K562 (cell line): ENCODE data around the gene TRIP10. TPM values are rescaled to one million over a fixed set of nuclear protein-coding genes. Genes with fewer than 3 reads are reported as not detected.

Source experiments
- ARID3A ChIP-seq: IDR thresholded peaks from 2 replicates; pipeline ENCODE4 v1.6.1; 2012; ENCODE audit warnings: low read depth, low read length, improper control_type of control experiment, borderline replicate concordance
- BCOR ChIP-seq: fragments of 450-650 bp; IDR thresholded peaks from 2 replicates; pipeline ENCODE4 v1.6.1; 2016
- BRCA1 ChIP-seq, 2 experiments: fragments of 450-650 bp in 1 of 2; sonication (generic) in 1 of 2; formaldehyde crosslinking in 1 of 2; IDR thresholded peaks; 2 replicates each; pipeline versions ENCODE4 v1.5.0 to v1.6.1; 2017 to 2020; ENCODE audit warnings: mild to moderate bottlenecking in 1 of 2, missing genetic modification reagents in 1 of 2
- BRD4 ChIP-seq: fragments of 200-600 bp; sonication (generic); IDR thresholded peaks from 2 replicates; pipeline ENCODE4 v1.6.1; 2017; ENCODE audit warnings: inconsistent platforms
- CBX2 ChIP-seq: fragments of 200-600 bp; sonication (generic); IDR thresholded peaks from one replicate; pipeline ENCODE4 v1.6.1; 2012; ENCODE audit warnings: mild to moderate bottlenecking, low read length, inconsistent platforms; ENCODE audit not compliant: insufficient read depth, poor library complexity, severe bottlenecking
- CHD1 ChIP-seq: fragments of 200-600 bp; sonication (generic); IDR thresholded peaks from one replicate; pipeline ENCODE4 v1.6.1; 2012; ENCODE audit warnings: mild to moderate bottlenecking, moderate library complexity, low read length, inconsistent platforms
- CSDE1 ChIP-seq, 2 experiments: fragments of 450-650 bp; IDR thresholded peaks; 2 replicates each; pipeline ENCODE4 v1.6.1; 2016; ENCODE audit warnings: mild to moderate bottlenecking in 1 of 2
- GTF2B ChIP-seq: IDR thresholded peaks from 2 replicates; pipeline ENCODE4 v1.6.1; 2011; ENCODE audit not compliant: insufficient read length; ENCODE audit errors: extremely low read depth
- KDM2B ChIP-seq: fragments of 250-450 bp; sonication (Bioruptor Pico); IDR thresholded peaks from 2 replicates; pipeline ENCODE4 v1.8.0; 2021; ENCODE audit warnings: mild to moderate bottlenecking, moderate library complexity
- LCOR ChIP-seq: sonication (generic); formaldehyde crosslinking; IDR thresholded peaks from 2 replicates; pipeline ENCODE4 v1.8.0; 2022; ENCODE audit warnings: mild to moderate bottlenecking, missing genetic modification reagents
- MCM2 ChIP-seq: fragments of 450-650 bp; IDR thresholded peaks from 2 replicates; pipeline ENCODE4 v1.6.1; 2017; ENCODE audit warnings: low read depth, mild to moderate bottlenecking
- NCOR1 ChIP-seq: fragments of 450-650 bp; IDR thresholded peaks from 2 replicates; pipeline ENCODE4 v1.6.1; 2016; ENCODE audit warnings: mild to moderate bottlenecking, moderate library complexity
- NFIX ChIP-seq: fragments of 250-450 bp; sonication (Bioruptor Pico); IDR thresholded peaks from 2 replicates; pipeline ENCODE4 v1.4.0; 2020; ENCODE audit warnings: low read depth, mild to moderate bottlenecking, moderate library complexity
- POLR2B ChIP-seq: fragments of 450-650 bp; IDR thresholded peaks from 2 replicates; pipeline ENCODE4 v1.6.1; 2018; ENCODE audit warnings: low read depth; ENCODE audit not compliant: partially characterized antibody
- PPARD ChIP-seq: fragments of 250-450 bp; sonication (Bioruptor Pico); IDR thresholded peaks from 2 replicates; pipeline ENCODE4 v1.8.0; 2022; ENCODE audit warnings: inconsistent platforms, mild to moderate bottlenecking, moderate library complexity
- PRDM10 ChIP-seq: fragments of 450-650 bp; IDR thresholded peaks from 2 replicates; pipeline ENCODE4 v1.6.1; 2018; ENCODE audit not compliant: partially characterized antibody
- SAP30 ChIP-seq: fragments of 200-600 bp; sonication (generic); IDR thresholded peaks from 2 replicates; pipeline ENCODE4 v1.6.1; 2012; ENCODE audit warnings: borderline replicate concordance, low read depth, mild to moderate bottlenecking, moderate library complexity, low read length, control low read depth, inconsistent platforms; ENCODE audit not compliant: insufficient read depth, poor library complexity, severe bottlenecking
- SP1 ChIP-seq: sonication (generic); formaldehyde crosslinking; IDR thresholded peaks from 2 replicates; pipeline ENCODE4 v1.8.1; 2022; ENCODE audit warnings: mild to moderate bottlenecking, missing genetic modification reagents
- YBX1 ChIP-seq: fragments of 450-650 bp; IDR thresholded peaks from 2 replicates; pipeline ENCODE4 v1.7.1; 2016; ENCODE audit warnings: mild to moderate bottlenecking
- ZBTB1 ChIP-seq: sonication (generic); formaldehyde crosslinking; IDR thresholded peaks from 2 replicates; pipeline ENCODE4 v1.8.1; 2023; ENCODE audit warnings: missing genetic modification reagents, low read depth, mild to moderate bottlenecking, borderline replicate concordance
- ZKSCAN8 ChIP-seq: fragments of 200-800 bp; sonication (Bioruptor generic); IDR thresholded peaks from 2 replicates; pipeline ENCODE4 v1.6.1; 2016; ENCODE audit warnings: missing genetic modification characterization, missing compliant biosample characterization
- ZNF253 ChIP-seq: fragments of 250-450 bp; sonication (Bioruptor Pico); conservative IDR thresholded peaks from 2 replicates; pipeline ENCODE4 v1.6.1; 2021; ENCODE audit warnings: mild to moderate bottlenecking
- ZNF408 ChIP-seq: fragments of 250-450 bp; sonication (Bioruptor Pico); IDR thresholded peaks from 2 replicates; pipeline ENCODE4 v1.4.0; 2020; ENCODE audit warnings: low read depth, mild to moderate bottlenecking, moderate library complexity
- ZNF644 ChIP-seq: fragments of 200-800 bp; sonication (Bioruptor generic); IDR thresholded peaks from 2 replicates; pipeline ENCODE4 v1.6.1; 2016; ENCODE audit warnings: low read depth, missing genetic modification characterization, missing compliant biosample characterization
- polyA plus RNA-seq, 8 experiments: library from polyadenylated mRNA; depleted of rRNA in 4 of 8; stranded (reverse) in 5 of 8; unstranded in 3 of 8; fragments of >200 nt; fragmentation: Nextera tagmentation in 2 of 8; fragmentation: Illumina TruSeq in 1 of 8; extraction: Ambion mirVana in 2 of 8; extraction: Trizol in 1 of 8; gene quantifications; 2 replicates each; pipeline versions ENCODE4 v1.2.1 to v1.2.3, GENCODE V29; 2011 to 2014; ENCODE audit warnings: inconsistent platforms in 1 of 8, missing spikeins in 1 of 8
- total RNA-seq, 7 experiments: library from RNA; depleted of rRNA in 6 of 7; stranded (reverse); fragments of >200 nt in 6 of 7; fragmentation: Illumina TruSeq in 2 of 7; extraction: Trizol in 2 of 7; gene quantifications; 2 replicates each; pipeline versions ENCODE4 v1.2.1 to v1.2.3, GENCODE V29; 2011 to 2021; ENCODE audit warnings: low replicate concordance in 1 of 7

Gene TRIP10
- total and polyA plus RNA-seq, 9 of the 15 experiments (the other 6 are each of a cell fraction or from before 2014, with no cell fraction given) = 1.2 to 66.8 (median 36.1) TPM

GRCh38 chr19:6739883-6740588 lies 556 bp downstream of the TRIP10 start (continued):
- TF ChIP-seq NCOR1 (peak; percentile 46; the same call in 1 of the 2 replicates), ZBTB1 (CRISPR knock-in tag) (peak; percentile 13), ZNF253 (CRISPR knock-in tag) (no peak), ARID3A (no peak), PRDM10 (peak; percentile 17), MCM2 (no peak), CBX2 (no peak), ZKSCAN8 (CRISPR knock-in tag) (no peak), KDM2B (CRISPR knock-in tag) (no peak), LCOR (CRISPR knock-in tag) (no peak), POLR2B (no peak), PPARD (CRISPR knock-in tag) (no peak), SP1 (CRISPR knock-in tag) (no peak), BRD4 (no peak), GTF2B (no peak), NFIX (CRISPR knock-in tag) (no peak), ZNF644 (no peak), BRCA1 (IDR thresholded peaks at IDR 0.05) (no peak), BRCA1 (CRISPR knock-in tag; IDR thresholded peaks at IDR 0.05) (no peak), YBX1 (no peak), SAP30 (no peak), BCOR (peak; percentile 88), CSDE1 (IDR thresholded peaks at IDR 0.05) (no peak), CHD1 (no peak), ZNF408 (CRISPR knock-in tag) (no peak)
